IPS-20b (cell line): ENCODE results near the gene TRPC4.

Source experiments
- H3K27ac ChIP-seq: one replicate; pipeline ENCODE4 v1.5.1; 2013; ENCODE audit warnings: low read length
- H3K27me3 ChIP-seq: 2 replicates; pipeline ENCODE4 v1.6.1; 2013; ENCODE audit warnings: mild to moderate bottlenecking, low read length, inconsistent platforms; ENCODE audit not compliant: insufficient read depth
- H3K36me3 ChIP-seq: 2 replicates; pipeline ENCODE4 v1.6.1; 2013; ENCODE audit warnings: low read depth, mild to moderate bottlenecking, inconsistent platforms, low read length, moderate library complexity; ENCODE audit not compliant: insufficient read depth
- H3K4me1 ChIP-seq: 2 replicates; pipeline ENCODE4 v1.6.1; 2013; ENCODE audit warnings: mild to moderate bottlenecking, control low read depth, inconsistent platforms, low read length, moderate library complexity; ENCODE audit not compliant: insufficient read depth
- H3K4me3 ChIP-seq: 2 replicates; pipeline ENCODE4 v1.5.1; 2013; ENCODE audit warnings: mild to moderate bottlenecking, low read length, inconsistent platforms
- H3K9ac ChIP-seq: 2 replicates; pipeline ENCODE4 v1.6.1; 2013; ENCODE audit warnings: low read depth, mild to moderate bottlenecking, inconsistent platforms, low read length, moderate library complexity
- H3K9me3 ChIP-seq: 2 replicates; pipeline ENCODE4 v1.6.1; 2013; ENCODE audit warnings: mild to moderate bottlenecking, low read depth, low read length, inconsistent platforms; ENCODE audit not compliant: insufficient read depth

TRPC4 gene

DNA sequence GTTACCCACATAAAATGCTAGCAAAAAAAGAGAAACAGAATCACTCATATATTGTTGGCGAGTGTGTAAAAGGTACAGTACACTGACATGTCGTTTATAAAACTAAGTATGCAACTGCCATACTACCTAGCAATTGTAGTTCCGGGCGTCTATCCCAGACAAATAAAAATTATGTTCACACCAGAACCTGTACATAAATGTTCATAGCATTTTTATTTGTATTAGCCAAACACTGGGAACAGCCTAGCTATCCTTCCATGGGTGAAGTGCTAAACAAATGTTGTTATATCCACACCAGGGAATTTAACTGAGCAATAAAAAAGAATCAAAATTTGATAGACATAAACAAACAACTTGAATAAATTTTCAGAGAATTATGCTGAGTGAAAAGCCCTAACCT, 242.1 kb downstream of the TRPC4 start:
- H3K27me3 ChIP-seq = no peaks in the 10 kb centered on the region

DNA sequence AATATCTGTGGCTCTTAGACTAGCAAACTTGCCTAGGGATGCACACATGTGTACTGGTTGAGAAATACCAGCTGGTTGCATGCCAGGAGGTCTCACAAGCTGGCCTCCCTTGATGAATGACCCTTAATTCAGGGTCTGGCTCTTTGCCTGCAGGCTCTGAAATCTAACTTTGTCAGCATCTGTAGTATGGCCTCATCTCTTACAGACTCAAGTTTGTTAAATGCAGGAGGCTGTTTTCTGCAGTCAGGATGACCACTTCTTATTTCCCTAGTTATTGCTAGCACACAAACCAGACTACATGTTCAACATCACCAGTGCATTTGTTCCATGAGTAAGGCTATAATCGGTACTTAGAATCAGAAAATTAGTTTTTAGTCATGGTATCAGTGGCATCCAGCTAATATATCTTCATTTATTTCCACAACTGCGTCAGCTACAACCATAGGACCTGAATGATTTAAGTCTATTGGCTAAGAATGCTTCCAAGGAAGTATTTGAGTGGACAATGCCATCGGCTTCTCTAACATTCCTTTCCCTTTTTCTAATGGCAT, 247.7 kb downstream of the TRPC4 start:
- Histone ChIP-seq H3K9ac (no peak overlapping the region), H3K4me3 (no peak overlapping the region), H3K27me3 (no peaks in the 10 kb centered on the region), H3K27ac (no peak overlapping the region), H3K36me3 (no peaks in the 10 kb centered on the region), H3K9me3 (no peaks in the 10 kb centered on the region), H3K4me1 (peaks cover 6% of the 10 kb centered on the region)

More for the DNA sequence above, 242.1 kb downstream of the TRPC4 start:
- H3K9me3 ChIP-seq = no peaks in the 10 kb centered on the region
- no peaks in the 10 kb centered on the region for H3K4me1 ChIP-seq
- no peaks in the 10 kb centered on the region for H3K36me3 ChIP-seq
- no peak overlapping the region for H3K9ac ChIP-seq
- H3K27ac ChIP-seq = no peak overlapping the region
- no peak overlapping the region for H3K4me3 ChIP-seq

DNA sequence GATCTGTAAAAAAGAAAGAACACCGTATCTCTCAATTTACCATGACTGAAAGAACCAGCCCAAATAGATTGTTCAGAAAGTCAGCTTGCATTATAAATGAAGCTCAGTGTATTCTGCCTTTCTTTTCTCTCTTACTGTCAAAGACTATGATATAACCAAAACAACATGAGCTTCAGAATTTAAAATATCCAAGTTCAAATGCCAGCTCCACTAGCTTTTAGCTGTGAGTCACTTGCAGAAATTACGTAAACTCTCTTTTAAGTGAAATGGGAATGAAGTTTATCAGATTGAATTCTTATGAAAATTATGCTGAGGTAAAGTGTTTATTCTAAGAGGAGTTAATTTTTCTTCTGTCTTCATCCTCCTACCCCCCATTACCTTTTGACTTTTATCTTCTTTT, 251.0 kb downstream of the TRPC4 start:
- H3K4me1 ChIP-seq = peaks cover 6% of the 10 kb centered on the region
- H3K9me3 ChIP-seq = no peaks in the 10 kb centered on the region
- H3K9ac ChIP-seq = no peak overlapping the region
- H3K27ac ChIP-seq = no peak overlapping the region
- H3K36me3 ChIP-seq = no peaks in the 10 kb centered on the region
- no peaks in the 10 kb centered on the region for H3K27me3 ChIP-seq
- H3K4me3 ChIP-seq = no peak overlapping the region

DNA sequence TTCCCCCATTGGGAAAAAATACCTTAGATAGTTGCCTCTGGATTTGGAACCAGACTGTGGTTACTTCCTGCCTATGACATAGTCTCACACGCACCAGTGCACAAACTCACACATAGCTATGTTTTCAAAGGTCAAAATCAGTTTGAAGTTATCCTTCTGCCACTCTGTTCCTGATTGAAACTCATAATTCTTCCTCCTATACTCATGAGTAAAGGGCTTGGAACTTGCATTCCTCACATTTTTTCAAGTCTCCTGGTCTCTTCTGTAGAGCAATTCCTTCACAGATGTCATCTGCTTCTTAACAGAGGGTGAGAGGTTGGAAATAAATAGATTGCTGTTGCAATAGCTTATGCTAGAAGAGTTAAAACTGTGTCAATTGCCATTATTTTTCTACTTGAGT, 252.4 kb downstream of the TRPC4 start:
- H3K4me1 ChIP-seq = peaks cover 6% of the 10 kb centered on the region
- H3K27ac ChIP-seq = no peak overlapping the region
- H3K4me3 ChIP-seq = no peak overlapping the region
- no peaks in the 10 kb centered on the region for H3K9me3 ChIP-seq
- no peaks in the 10 kb centered on the region for H3K27me3 ChIP-seq
- H3K36me3 ChIP-seq = no peaks in the 10 kb centered on the region
- no peak overlapping the region for H3K9ac ChIP-seq

DNA sequence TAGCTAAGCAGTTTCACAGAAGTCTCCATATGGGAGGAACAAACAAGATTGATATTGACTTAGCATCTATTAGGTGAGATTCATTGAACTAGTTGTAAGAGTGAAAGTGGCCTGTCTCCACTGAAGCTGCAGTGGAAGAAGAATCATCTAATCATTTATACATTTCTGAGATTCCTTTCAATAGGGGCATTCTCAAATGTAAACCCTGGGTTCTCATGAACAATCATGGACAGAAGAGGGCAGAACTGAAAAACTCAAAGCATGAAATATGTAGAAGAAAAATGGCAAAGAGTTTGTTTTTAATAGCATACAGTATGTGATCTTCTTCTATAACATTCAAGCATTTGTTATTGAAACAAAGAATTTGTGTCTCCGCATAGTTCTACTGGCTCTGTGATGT, 253.4 kb downstream of the TRPC4 start:
- Histone ChIP-seq H3K4me1 (peaks cover 6% of the 10 kb centered on the region), H3K27me3 (no peaks in the 10 kb centered on the region), H3K27ac (no peak overlapping the region), H3K36me3 (no peaks in the 10 kb centered on the region), H3K9me3 (no peaks in the 10 kb centered on the region), H3K4me3 (no peak overlapping the region), H3K9ac (no peak overlapping the region)

DNA sequence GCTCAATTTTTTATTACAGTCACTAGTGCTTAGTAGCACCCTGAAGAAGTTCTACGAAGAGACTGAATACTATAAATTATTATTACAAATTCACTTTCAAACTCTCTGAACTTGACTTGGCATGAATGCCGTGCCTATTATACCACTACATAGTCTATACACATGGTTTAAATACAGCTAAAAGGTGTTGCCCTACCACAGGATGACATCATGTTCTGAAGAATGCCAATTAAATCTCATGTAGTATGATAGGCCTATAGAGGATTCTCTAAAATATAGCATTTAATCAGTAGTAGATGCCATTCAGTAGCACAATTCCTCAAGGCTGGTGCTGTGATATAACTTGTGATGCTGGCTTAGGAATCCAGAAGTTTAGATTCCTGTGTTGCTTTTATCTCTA, 254.3 kb downstream of the TRPC4 start:
- no peak overlapping the region for H3K9ac ChIP-seq
- peaks cover 6% of the 10 kb centered on the region for H3K4me1 ChIP-seq
- no peaks in the 10 kb centered on the region for H3K9me3 ChIP-seq
- no peak overlapping the region for H3K27ac ChIP-seq
- H3K4me3 ChIP-seq = no peak overlapping the region
- no peaks in the 10 kb centered on the region for H3K27me3 ChIP-seq
- no peaks in the 10 kb centered on the region for H3K36me3 ChIP-seq

DNA sequence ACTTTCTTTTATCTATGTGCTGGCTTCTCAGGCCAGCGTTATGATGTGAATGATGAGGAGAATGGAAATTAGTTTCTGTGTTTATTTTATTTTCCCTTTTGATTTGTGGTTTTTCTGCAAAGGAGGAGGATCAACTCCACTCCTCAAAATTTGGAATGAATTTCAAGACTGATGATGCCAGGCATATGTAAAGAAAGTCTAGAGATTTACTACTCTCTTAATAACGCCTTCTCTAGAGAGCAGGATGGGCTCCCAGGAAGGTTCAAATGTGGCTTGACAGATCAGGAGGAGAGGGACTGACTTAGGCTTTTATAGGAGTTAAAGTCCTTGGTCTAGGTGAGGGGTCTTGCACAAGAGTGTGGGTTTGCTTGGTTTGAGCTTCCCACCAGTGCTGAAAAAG, 255.9 kb downstream of the TRPC4 start:
- peaks cover 9% of the 10 kb centered on the region for H3K4me1 ChIP-seq
- H3K27ac ChIP-seq = no peak overlapping the region
- no peak overlapping the region for H3K9ac ChIP-seq
- no peaks in the 10 kb centered on the region for H3K9me3 ChIP-seq
- H3K27me3 ChIP-seq = no peaks in the 10 kb centered on the region
- H3K4me3 ChIP-seq = no peak overlapping the region
- no peaks in the 10 kb centered on the region for H3K36me3 ChIP-seq

DNA sequence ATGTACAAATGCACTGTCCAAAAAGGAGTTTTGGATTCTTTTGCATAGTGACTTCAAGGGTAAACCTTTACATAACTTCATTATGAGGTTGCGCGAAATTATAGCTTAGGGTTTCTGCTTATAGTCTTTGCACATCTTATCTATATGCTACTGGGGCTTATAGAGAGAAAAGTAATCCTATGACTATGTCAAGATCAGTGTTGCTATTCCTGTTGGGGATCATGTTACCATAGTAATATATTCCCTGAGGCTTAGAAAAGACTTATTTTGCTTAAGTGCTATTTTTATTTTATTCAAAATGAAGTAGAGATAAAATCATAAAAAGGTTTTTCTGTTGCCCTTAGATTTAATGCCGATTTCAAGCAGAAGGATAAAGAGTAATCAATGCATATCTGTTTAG, 256.3 kb downstream of the TRPC4 start:
- Histone ChIP-seq H3K9me3 (no peaks in the 10 kb centered on the region), H3K4me3 (no peak overlapping the region), H3K4me1 (peaks cover 9% of the 10 kb centered on the region), H3K9ac (no peak overlapping the region), H3K27ac (no peak overlapping the region), H3K36me3 (no peaks in the 10 kb centered on the region), H3K27me3 (no peaks in the 10 kb centered on the region)

DNA sequence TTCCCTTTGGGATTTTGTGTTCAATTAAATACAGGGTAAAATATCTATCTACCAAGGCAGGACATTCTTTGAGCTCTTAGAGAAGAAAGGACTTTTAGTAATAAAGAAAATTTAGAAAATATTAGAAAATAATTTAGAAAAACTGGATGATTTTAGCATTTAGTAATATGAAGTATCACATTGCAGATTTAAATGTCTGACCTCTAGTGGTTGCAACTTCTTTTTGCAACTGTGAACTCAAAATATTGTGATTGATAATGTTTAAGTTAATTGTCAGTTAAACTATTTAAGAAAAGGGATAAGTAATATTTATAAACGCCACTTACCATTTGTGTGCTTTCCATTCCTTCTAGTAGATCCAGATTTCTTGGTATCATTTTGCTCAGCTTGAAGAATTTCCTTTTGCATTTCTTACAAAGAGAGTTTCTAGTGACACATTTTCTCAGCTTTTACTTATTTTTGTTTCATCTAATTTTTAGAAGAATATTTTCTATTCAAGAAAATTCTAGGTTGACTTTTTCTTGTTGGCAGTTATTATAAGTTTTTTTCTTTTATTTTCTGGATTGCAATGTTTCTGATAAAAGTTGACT, 260.7 kb downstream of the TRPC4 start:
- no peaks in the 10 kb centered on the region for H3K9me3 ChIP-seq
- H3K9ac ChIP-seq = no peak overlapping the region
- no peak overlapping the region for H3K27ac ChIP-seq
- H3K4me3 ChIP-seq = no peak overlapping the region
- H3K27me3 ChIP-seq = no peaks in the 10 kb centered on the region
- peaks cover 4% of the 10 kb centered on the region; the same call in 1 of the 2 replicates for H3K4me1 ChIP-seq
- H3K36me3 ChIP-seq = no peaks in the 10 kb centered on the region

DNA sequence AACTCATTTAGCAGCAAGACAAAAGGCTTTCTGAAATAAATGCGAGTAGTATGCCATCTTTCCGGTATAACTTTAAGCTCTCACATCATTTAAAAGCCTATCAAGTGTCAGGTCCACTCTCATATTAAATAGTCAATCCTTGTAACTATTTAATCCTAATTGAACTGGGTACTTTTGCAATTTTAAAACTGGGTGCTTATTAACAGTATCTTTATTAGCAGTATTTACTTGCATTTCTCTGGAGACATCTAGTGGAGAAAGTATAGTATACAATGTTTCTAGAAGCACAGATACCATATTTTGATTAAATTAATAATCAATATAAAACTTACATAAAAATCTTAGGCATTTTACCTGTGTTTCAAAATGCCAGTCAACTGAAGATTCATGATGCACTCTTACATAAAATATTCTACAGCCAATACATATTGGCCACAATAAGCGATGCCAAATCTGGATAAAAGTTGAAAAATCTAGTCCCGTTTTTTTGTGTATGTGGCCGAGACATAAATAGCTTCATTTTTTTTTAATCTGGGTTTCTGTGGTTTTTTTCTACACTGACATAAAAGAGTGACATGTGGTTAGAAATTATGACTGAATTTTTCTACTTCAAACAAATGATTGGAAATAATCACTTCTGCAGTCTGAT, 266.7 kb downstream of the TRPC4 start:
- no peak overlapping the region for H3K27ac ChIP-seq
- no peaks in the 10 kb centered on the region for H3K36me3 ChIP-seq
- no peaks in the 10 kb centered on the region for H3K27me3 ChIP-seq
- no peaks in the 10 kb centered on the region for H3K9me3 ChIP-seq
- H3K4me3 ChIP-seq = no peak overlapping the region
- peaks cover 5% of the 10 kb centered on the region; the same call in 1 of the 2 replicates for H3K4me1 ChIP-seq
- no peak overlapping the region for H3K9ac ChIP-seq

DNA sequence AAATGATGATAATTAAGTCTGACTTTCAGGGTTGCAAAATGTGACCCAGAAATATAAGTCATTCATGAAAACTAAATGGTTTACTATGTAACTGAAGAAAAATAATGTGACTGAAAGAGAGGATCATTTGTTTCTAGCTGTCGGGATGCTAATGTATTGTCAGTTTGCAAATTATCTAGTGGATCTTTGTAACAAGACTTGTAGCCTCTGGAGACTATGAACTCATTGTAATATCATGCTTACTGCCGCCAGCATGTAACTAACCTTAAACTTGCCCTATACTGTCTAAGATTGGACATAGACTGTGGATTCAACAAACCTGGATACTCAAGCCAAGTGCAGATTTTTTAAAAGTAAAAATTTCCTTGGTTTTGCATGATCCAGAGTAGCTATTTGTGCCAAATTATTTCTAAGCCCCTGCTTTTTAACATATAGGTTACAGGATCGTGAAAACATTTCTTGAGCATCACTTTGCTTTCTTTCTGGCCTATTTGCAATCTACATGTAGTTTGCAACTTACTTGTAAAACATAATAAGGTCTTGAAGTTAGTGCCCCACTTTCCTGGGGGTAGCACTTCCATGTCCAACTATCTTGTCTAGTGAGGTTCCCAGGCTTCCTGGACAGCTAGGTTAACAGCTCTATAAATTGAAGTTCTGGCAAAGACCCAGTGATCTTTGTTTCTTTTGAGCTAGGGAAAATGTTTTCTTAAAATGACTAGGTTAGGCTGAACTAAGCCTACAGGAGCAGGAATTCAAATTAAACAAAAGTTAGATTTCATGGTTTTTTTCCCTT, 267.7 kb downstream of the TRPC4 start:
- H3K9me3 ChIP-seq = no peaks in the 10 kb centered on the region
- no peak overlapping the region for H3K9ac ChIP-seq
- no peaks in the 10 kb centered on the region for H3K27me3 ChIP-seq
- H3K36me3 ChIP-seq = no peaks in the 10 kb centered on the region
- no peak overlapping the region for H3K27ac ChIP-seq
- H3K4me3 ChIP-seq = no peak overlapping the region
- peaks cover 5% of the 10 kb centered on the region; the same call in 1 of the 2 replicates for H3K4me1 ChIP-seq

DNA sequence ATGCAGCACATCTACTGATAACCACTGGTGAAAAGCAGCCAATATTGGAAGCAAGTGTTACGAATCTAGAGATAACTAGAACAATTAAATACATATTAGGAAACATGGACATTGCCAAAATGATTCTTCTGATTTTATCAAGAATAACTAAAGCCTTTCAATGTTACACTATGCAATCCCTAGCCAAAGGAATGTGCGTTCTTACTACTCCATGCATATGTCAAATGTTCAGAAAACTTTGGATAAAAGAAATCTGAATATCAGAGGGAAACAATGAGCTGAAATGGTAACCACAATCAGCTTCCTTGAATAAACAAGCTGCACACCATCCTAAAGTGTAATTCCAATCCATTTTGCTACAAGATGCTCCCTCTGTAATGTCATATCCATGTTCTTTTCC, 270.1 kb downstream of the TRPC4 start:
- H3K27me3 ChIP-seq = no peaks in the 10 kb centered on the region
- H3K4me3 ChIP-seq = no peak overlapping the region
- H3K36me3 ChIP-seq = no peaks in the 10 kb centered on the region
- no peak overlapping the region for H3K27ac ChIP-seq
- no peaks in the 10 kb centered on the region for H3K9me3 ChIP-seq
- H3K4me1 ChIP-seq = peaks cover 13% of the 10 kb centered on the region
- H3K9ac ChIP-seq = no peak overlapping the region
